Panc1 (cell line): ENCODE measurements around the gene BABAM2. TPM values are rescaled to one million over a fixed set of nuclear protein-coding genes. Genes with fewer than 3 reads are reported as not detected.

Experiments
- ATAC-seq: fragments of 200-7000 bp; cut with Tn5 transposase; 2 replicates; pipeline ENCODE4 v1.9.1; 2020; ENCODE audit warnings: mild to moderate bottlenecking, moderate library complexity
- BruUV-seq: library from RNA; stranded (reverse); fragments of 400-500 nt; replicated peaks from 2 replicates; lab custom pipeline; 2021; lab: Mats Ljungman, UMichigan
- CTCF ChIA-PET: fragments of 300-600 bp; sonication (Branson Sonifier 250); formaldehyde crosslinking; loops from one replicate; lab custom pipeline; 2022; ENCODE audit warnings: antibody characterized with exemption; lab: Charles Lee
- POLR2A ChIA-PET: fragments of 300-600 bp; sonication (Branson Sonifier 250); formaldehyde crosslinking; loops from one replicate; lab custom pipeline; 2022; ENCODE audit warnings: antibody characterized with exemption; lab: Charles Lee
- DNase-seq: peaks from one replicate; pipeline ENCODE4 v3.0.0-alpha.2; 2010; ENCODE audit warnings: low read depth, low spot score
- H3K27ac ChIP-seq: 2 replicates; pipeline ENCODE4 v1.5.1; 2011; ENCODE audit warnings: mild to moderate bottlenecking, low read length, inconsistent platforms
- H3K27me3 ChIP-seq: fragments of 200-500 bp; sonication (Bioruptor generic); 2 replicates; pipeline ENCODE4 v1.6.0; 2014; ENCODE audit warnings: low read length, inconsistent platforms; ENCODE audit not compliant: control insufficient read depth, insufficient read depth
- H3K36me3 ChIP-seq: fragments of 200-500 bp; sonication (Bioruptor generic); 2 replicates; pipeline ENCODE4 v1.5.1; 2014; ENCODE audit warnings: inconsistent platforms, mild to moderate bottlenecking, low read length, moderate library complexity; ENCODE audit not compliant: control insufficient read depth, insufficient read depth
- H3K4me1 ChIP-seq: 2 replicates; pipeline ENCODE4 v1.5.1; 2011; ENCODE audit warnings: inconsistent platforms, mild to moderate bottlenecking, low read length, moderate library complexity; ENCODE audit not compliant: control insufficient read depth, insufficient read depth
- H3K4me3 ChIP-seq, 2 experiments: 2 replicates each; pipeline ENCODE4 v1.5.1; 2011 to 2012; ENCODE audit warnings: low read depth in 2 of 2, low read length in 2 of 2, mild to moderate bottlenecking in 2 of 2, inconsistent platforms in 1 of 2, moderate library complexity in 1 of 2
- H3K9me3 ChIP-seq: fragments of 200-500 bp; sonication (Bioruptor generic); 2 replicates; pipeline ENCODE4 v1.5.1; 2014; ENCODE audit warnings: low read depth, mild to moderate bottlenecking, inconsistent platforms, low read length, moderate library complexity; ENCODE audit not compliant: control insufficient read depth, insufficient read depth
- CTCF ChIP-seq: fragments of 450-650 bp; IDR thresholded peaks from 2 replicates; pipeline ENCODE4 v1.5.1; 2017; ENCODE audit warnings: mild to moderate bottlenecking
- POLR2AphosphoS5 ChIP-seq: IDR thresholded peaks from 2 replicates; pipeline ENCODE4 v1.6.1; 2012; ENCODE audit warnings: mild to moderate bottlenecking, low read depth, low read length, moderate library complexity
- SIN3A ChIP-seq: IDR thresholded peaks from 2 replicates; pipeline ENCODE4 v1.6.1; 2012; ENCODE audit warnings: low read depth, mild to moderate bottlenecking, low read length, moderate library complexity, borderline replicate concordance; ENCODE audit not compliant: insufficient read depth
- TCF7L2 ChIP-seq: IDR thresholded peaks from 2 replicates; pipeline ENCODE4 v1.6.1; 2011; ENCODE audit warnings: mild to moderate bottlenecking, low read depth, low read length, inconsistent platforms
- in situ Hi-C: cut with HindIII; loops from 2 replicates; pipeline ENCODE4 v1.10.0; 2016; ENCODE audit warnings: low sequenced_read_pairs, low pct_unique_long_range_greater_than_20kb
- intact Hi-C: fragments of 100-400 bp; cut with micrococcal nuclease; formaldehyde crosslinking; loops from one replicate; pipeline ENCODE4 v1.10.0; 2022; ENCODE audit not compliant: unreplicated experiment
- total RNA-seq: library from RNA; stranded (reverse); gene quantifications from one replicate; pipeline ENCODE4 v1.2.1, GENCODE V29; 2021; ENCODE audit not compliant: unreplicated experiment
- TF ChIP-seq, protein P1 (sequence below), 2 experiments: IDR thresholded peaks; 2 replicates each; pipeline ENCODE4 v1.6.1; 2011 to 2012; ENCODE audit warnings: low read depth in 2 of 2, control low read depth in 1 of 2, low read length in 1 of 2, mild to moderate bottlenecking in 1 of 2, moderate library complexity in 1 of 2; ENCODE audit not compliant: insufficient read depth in 1 of 2

Gene BABAM2
- total RNA-seq, 1 experiment from 2014 or later: 31.2 TPM

- no TSS peak for BruUV-seq
- ChIA-PET POLR2A (no interaction called here), CTCF (no interaction called here)
- Histone ChIP-seq H3K9me3 (no peaks in the 10 kb centered on the region), H3K27me3 (no peaks in the 10 kb centered on the region), H3K4me3 (no peak overlapping the region), H3K36me3 (no peaks in the 10 kb centered on the region), H3K4me1 (no peaks in the 10 kb centered on the region), H3K27ac (no peak overlapping the region)
- ATAC-seq: no peak
- no peak for DNase-seq
- TF ChIP-seq, protein P1, sequence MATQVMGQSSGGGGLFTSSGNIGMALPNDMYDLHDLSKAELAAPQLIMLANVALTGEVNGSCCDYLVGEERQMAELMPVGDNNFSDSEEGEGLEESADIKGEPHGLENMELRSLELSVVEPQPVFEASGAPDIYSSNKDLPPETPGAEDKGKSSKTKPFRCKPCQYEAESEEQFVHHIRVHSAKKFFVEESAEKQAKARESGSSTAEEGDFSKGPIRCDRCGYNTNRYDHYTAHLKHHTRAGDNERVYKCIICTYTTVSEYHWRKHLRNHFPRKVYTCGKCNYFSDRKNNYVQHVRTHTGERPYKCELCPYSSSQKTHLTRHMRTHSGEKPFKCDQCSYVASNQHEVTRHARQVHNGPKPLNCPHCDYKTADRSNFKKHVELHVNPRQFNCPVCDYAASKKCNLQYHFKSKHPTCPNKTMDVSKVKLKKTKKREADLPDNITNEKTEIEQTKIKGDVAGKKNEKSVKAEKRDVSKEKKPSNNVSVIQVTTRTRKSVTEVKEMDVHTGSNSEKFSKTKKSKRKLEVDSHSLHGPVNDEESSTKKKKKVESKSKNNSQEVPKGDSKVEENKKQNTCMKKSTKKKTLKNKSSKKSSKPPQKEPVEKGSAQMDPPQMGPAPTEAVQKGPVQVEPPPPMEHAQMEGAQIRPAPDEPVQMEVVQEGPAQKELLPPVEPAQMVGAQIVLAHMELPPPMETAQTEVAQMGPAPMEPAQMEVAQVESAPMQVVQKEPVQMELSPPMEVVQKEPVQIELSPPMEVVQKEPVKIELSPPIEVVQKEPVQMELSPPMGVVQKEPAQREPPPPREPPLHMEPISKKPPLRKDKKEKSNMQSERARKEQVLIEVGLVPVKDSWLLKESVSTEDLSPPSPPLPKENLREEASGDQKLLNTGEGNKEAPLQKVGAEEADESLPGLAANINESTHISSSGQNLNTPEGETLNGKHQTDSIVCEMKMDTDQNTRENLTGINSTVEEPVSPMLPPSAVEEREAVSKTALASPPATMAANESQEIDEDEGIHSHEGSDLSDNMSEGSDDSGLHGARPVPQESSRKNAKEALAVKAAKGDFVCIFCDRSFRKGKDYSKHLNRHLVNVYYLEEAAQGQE (IDR thresholded peaks at IDR 0.05; ENCODE audit: insufficient read depth in 1 of 2, low read depth in 2 of 2, low read length in 1 of 2): no peak
- TF ChIP-seq CTCF: no peak
- TF ChIP-seq TCF7L2: no peak
- no peak for TF ChIP-seq SIN3A
- TF ChIP-seq POLR2AphosphoS5: no peak
- in situ Hi-C loops (no loop called here), intact Hi-C loops (no loop called here)
These were observed 163.1 kb downstream of the BABAM2 start for GRCh38 chr2:28053597-28053996.

GRCh38 chr2:28054916-28055315 is 164.4 kb downstream of the BABAM2 start:
- Histone ChIP-seq H3K27ac (no peak overlapping the region), H3K27me3 (no peaks in the 10 kb centered on the region), H3K4me3 (no peak overlapping the region), H3K9me3 (no peaks in the 10 kb centered on the region), H3K36me3 (no peaks in the 10 kb centered on the region), H3K4me1 (no peaks in the 10 kb centered on the region)
- intact Hi-C loops: no loop called here
- TF ChIP-seq POLR2AphosphoS5: no peak
- TF ChIP-seq TCF7L2: no peak
- TF ChIP-seq, protein P1 (IDR thresholded peaks at IDR 0.05; ENCODE audit: insufficient read depth in 1 of 2, low read depth in 2 of 2, low read length in 1 of 2): no peak
- no peak for TF ChIP-seq SIN3A
- no peak for TF ChIP-seq CTCF
- in situ Hi-C loops: no loop called here
- BruUV-seq: no TSS peak
- ChIA-PET POLR2A (no interaction called here), CTCF (no interaction called here)
- no peak for ATAC-seq
- DNase-seq: no peak
